GM12878 (cell line): ENCODE measurements around the gene LYPD5. TPM values are rescaled to one million over a fixed set of nuclear protein-coding genes. Genes with fewer than 3 reads are reported as not detected.

Experiments used
- ATF7 ChIP-seq: fragments of 450-650 bp; IDR thresholded peaks from 2 replicates; pipeline ENCODE4 v1.6.1; 2016; ENCODE audit warnings: low read depth, mild to moderate bottlenecking
- BACH1 ChIP-seq: fragments of 450-650 bp; IDR thresholded peaks from 2 replicates; pipeline ENCODE4 v1.6.1; 2017; ENCODE audit warnings: mild to moderate bottlenecking, borderline replicate concordance
- BCL3 ChIP-seq: IDR thresholded peaks from 2 replicates; pipeline ENCODE4 v1.6.1; 2011; ENCODE audit warnings: borderline replicate concordance, low read depth, mild to moderate bottlenecking, moderate library complexity, low read length; ENCODE audit not compliant: insufficient read depth, poor library complexity, severe bottlenecking
- BRCA1 ChIP-seq: IDR thresholded peaks from 2 replicates; pipeline ENCODE4 v1.6.1; 2011; ENCODE audit warnings: low read depth, low read length, improper control_type of control experiment
- CBFB ChIP-seq: IDR thresholded peaks from 2 replicates; pipeline ENCODE4 v1.6.1; 2016; ENCODE audit warnings: antibody characterized with exemption, low read depth
- CBX5 ChIP-seq: sonication (generic); IDR thresholded peaks from 2 replicates; pipeline ENCODE4 v1.6.1; 2016; ENCODE audit warnings: low read depth, moderate library complexity, mild to moderate bottlenecking, inconsistent platforms
- E2F4 ChIP-seq: IDR thresholded peaks from 2 replicates; pipeline ENCODE4 v1.6.1; 2012; ENCODE audit warnings: low read depth, low read length, improper control_type of control experiment
- IRF5 ChIP-seq: fragments of 450-650 bp; IDR thresholded peaks from 2 replicates; pipeline ENCODE4 v1.6.1; 2017; ENCODE audit warnings: borderline replicate concordance
- NKRF ChIP-seq: fragments of 450-650 bp; conservative IDR thresholded peaks from 2 replicates; pipeline ENCODE4 v1.6.1; 2017; ENCODE audit warnings: mild to moderate bottlenecking, moderate library complexity
- PML ChIP-seq: IDR thresholded peaks from 2 replicates; pipeline ENCODE4 v1.6.1; 2012; ENCODE audit warnings: low read length, inconsistent platforms
- PRDM15 ChIP-seq: fragments of 450-650 bp; formaldehyde crosslinking; IDR thresholded peaks from 2 replicates; pipeline ENCODE4 v1.4.0; 2020; ENCODE audit warnings: mild to moderate bottlenecking, moderate library complexity
- RCOR1 ChIP-seq: conservative IDR thresholded peaks from 2 replicates; pipeline ENCODE4 v1.6.1; 2012; ENCODE audit warnings: low read depth, low read length, improper control_type of control experiment
- STAT3 ChIP-seq: IDR thresholded peaks from 2 replicates; pipeline ENCODE4 v1.6.1; 2011; ENCODE audit warnings: low read depth, low read length, improper control_type of control experiment
- TAF1 ChIP-seq: IDR thresholded peaks from 2 replicates; pipeline ENCODE4 v1.6.1; 2011; ENCODE audit warnings: mild to moderate bottlenecking, low read depth, low read length, borderline replicate concordance
- USF2 ChIP-seq: IDR thresholded peaks from 2 replicates; pipeline ENCODE4 v1.6.1; 2011; ENCODE audit warnings: low read depth, low read length, improper control_type of control experiment, borderline replicate concordance
- ZNF274 ChIP-seq: IDR thresholded peaks from one replicate; pipeline ENCODE4 v1.8.0; 2011; ENCODE audit not compliant: insufficient read length, insufficient read depth
- polyA plus RNA-seq, 11 experiments: library from polyadenylated mRNA; depleted of rRNA in 4 of 11; unstranded in 6 of 11; stranded (reverse) in 5 of 11; fragments of >200 nt; fragmentation: Nextera tagmentation in 4 of 11; fragmentation: Illumina TruSeq in 1 of 11; extraction: Ambion mirVana in 4 of 11; extraction: Trizol in 1 of 11; gene quantifications; 1 replicate in 1 of 11; 2 replicates in 10 of 11; pipeline versions ENCODE4 v1.2.1 to v1.2.3, GENCODE V29; 2011 to 2016; ENCODE audit warnings: inconsistent platforms in 2 of 11, missing spikeins in 2 of 11, low read depth in 1 of 11
- total RNA-seq, 4 experiments: library from RNA; depleted of rRNA in 3 of 4; stranded (reverse); fragments of >200 nt in 3 of 4; fragmentation: Illumina TruSeq in 1 of 4; extraction: Trizol in 1 of 4; gene quantifications; 2 replicates each; pipeline versions ENCODE4 v1.2.1 to v1.2.3, GENCODE V29; 2013 to 2021

The LYPD5 gene
- total and polyA plus RNA-seq, 10 of the 15 experiments (the other 5 are each of a cell fraction or from before 2014, with no cell fraction given), result 0.04 to 2.2 (median 0.69) TPM; not detected in 1

GRCh38 chr19:43763473-43763939 lies 38.7 kb downstream of the LYPD5 start (continued):
- TF ChIP-seq NKRF (no peak), TAF1 (peak; percentile 32; the same call in 1 of the 2 replicates), BACH1 (no peak), USF2 (no peak), BCL3 (peak; percentile 80), ZNF274 (no peak), PML (no peak; the same call in 1 of the 2 replicates), E2F4 (no peak), CBX5 (no peak), STAT3 (no peak), RCOR1 (no peak; the same call in 1 of the 2 replicates), ATF7 (peak; percentile 74), BRCA1 (no peak), PRDM15 (CRISPR knock-in tag) (no peak), IRF5 (no peak), CBFB (peak; percentile 52; the same call in 1 of the 2 replicates)
